Liver (tissue), 2 donors: Measurements from ENCODE around the gene ZNF343.

Source experiments
- RAD21 ChIP-seq, 2 donors: IDR thresholded peaks; 2 replicates each; pipeline ENCODE4 v1.6.1; 2016; ENCODE audit warnings: antibody characterized with exemption in 2 of 2, mild to moderate bottlenecking in 2 of 2
- TF ChIP-seq, protein P1 (sequence below): IDR thresholded peaks from 2 replicates; pipeline ENCODE4 v1.6.1; 2016; ENCODE audit warnings: antibody characterized with exemption, mild to moderate bottlenecking
- donor health status: healthy.

DNA sequence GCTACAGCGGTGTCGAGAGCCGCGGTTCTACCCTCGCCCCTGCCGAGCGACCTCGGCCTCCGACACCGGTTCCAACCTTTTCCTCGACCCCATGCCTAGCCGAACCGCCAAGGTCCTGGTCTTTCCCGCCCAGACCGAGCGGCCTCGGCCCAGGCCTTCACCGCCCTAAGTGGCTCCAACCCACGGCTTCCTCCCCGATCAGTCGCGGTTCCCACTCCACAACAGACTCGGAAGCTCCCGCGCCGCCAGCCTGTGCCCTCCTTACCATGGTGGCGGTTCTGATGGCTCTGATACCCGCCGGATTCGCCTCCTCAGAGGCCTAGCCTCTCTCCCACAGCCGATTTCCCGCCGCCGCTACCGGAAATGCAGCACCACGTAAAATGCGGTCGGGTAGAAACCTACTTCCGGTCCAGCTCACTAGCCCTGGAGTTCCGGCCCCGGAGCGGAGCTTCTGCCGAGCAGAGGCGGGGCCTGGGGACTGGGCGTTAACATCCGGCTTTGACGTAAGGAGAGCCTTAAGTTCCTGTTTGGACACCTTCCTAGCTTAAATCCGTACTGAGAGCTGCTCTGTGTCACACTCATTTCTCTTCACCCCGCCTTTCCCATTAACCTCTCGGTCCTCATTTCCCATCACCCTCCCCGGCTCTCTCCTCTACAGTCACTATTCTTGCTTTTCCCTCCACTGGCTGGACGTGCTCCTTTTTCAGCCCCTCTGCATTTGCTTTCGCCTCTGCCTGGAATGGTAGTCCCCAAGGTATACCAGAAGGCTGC, 38.1 kb downstream of the ZNF343 start, which contains the start of gene SNRPB:
- TF ChIP-seq, protein P1, sequence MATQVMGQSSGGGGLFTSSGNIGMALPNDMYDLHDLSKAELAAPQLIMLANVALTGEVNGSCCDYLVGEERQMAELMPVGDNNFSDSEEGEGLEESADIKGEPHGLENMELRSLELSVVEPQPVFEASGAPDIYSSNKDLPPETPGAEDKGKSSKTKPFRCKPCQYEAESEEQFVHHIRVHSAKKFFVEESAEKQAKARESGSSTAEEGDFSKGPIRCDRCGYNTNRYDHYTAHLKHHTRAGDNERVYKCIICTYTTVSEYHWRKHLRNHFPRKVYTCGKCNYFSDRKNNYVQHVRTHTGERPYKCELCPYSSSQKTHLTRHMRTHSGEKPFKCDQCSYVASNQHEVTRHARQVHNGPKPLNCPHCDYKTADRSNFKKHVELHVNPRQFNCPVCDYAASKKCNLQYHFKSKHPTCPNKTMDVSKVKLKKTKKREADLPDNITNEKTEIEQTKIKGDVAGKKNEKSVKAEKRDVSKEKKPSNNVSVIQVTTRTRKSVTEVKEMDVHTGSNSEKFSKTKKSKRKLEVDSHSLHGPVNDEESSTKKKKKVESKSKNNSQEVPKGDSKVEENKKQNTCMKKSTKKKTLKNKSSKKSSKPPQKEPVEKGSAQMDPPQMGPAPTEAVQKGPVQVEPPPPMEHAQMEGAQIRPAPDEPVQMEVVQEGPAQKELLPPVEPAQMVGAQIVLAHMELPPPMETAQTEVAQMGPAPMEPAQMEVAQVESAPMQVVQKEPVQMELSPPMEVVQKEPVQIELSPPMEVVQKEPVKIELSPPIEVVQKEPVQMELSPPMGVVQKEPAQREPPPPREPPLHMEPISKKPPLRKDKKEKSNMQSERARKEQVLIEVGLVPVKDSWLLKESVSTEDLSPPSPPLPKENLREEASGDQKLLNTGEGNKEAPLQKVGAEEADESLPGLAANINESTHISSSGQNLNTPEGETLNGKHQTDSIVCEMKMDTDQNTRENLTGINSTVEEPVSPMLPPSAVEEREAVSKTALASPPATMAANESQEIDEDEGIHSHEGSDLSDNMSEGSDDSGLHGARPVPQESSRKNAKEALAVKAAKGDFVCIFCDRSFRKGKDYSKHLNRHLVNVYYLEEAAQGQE, result peak; percentile 91
- TF ChIP-seq RAD21 (IDR thresholded peaks at IDR 0.05), result peak; percentile 3 to 30
